Ovary (tissue), 9 donors: ENCODE measurements around the gene RNMT. TPM values are rescaled to one million over a fixed set of nuclear protein-coding genes. Genes with fewer than 3 reads are reported as not detected.

Source experiments
- DNase-seq, 5 donors: peaks; one replicate each; pipeline ENCODE4 v3.0.0-alpha.2; 2019 to 2020
- H3K27ac ChIP-seq, 2 donors: fragments of 200-600 bp; one replicate each; pipeline versions ENCODE4 v1.5.1 to v1.8.0; 2019 to 2022
- H3K27me3 ChIP-seq: fragments of 200-600 bp; one replicate; pipeline ENCODE4 v1.8.0; 2022
- H3K36me3 ChIP-seq: fragments of 200-600 bp; sonication (generic); one replicate; pipeline ENCODE4 v1.5.1; 2019
- H3K4me1 ChIP-seq: one replicate; pipeline ENCODE4 v1.8.1; 2013; ENCODE audit warnings: mild to moderate bottlenecking, moderate library complexity; ENCODE audit not compliant: insufficient read depth
- H3K4me3 ChIP-seq: fragments of 200-600 bp; sonication (generic); one replicate; pipeline ENCODE4 v1.5.1; 2017
- H3K9me3 ChIP-seq, 2 donors: fragments of 200-600 bp in 1 of 2; sonication (generic) in 1 of 2; one replicate each; pipeline versions ENCODE4 v1.5.1 to v1.8.1; 2013 to 2019; ENCODE audit warnings: mild to moderate bottlenecking in 1 of 2, moderate library complexity in 1 of 2
- CTCF ChIP-seq, 3 donors: fragments of 450-650 bp in 2 of 3; fragments of 200-600 bp in 1 of 3; IDR thresholded peaks; one replicate each; pipeline versions ENCODE4 v1.5.1 to v1.8.0; 2016 to 2022; ENCODE audit warnings: antibody characterized with exemption in 3 of 3, mild to moderate bottlenecking in 1 of 3
- EP300 ChIP-seq: sonication (generic); formaldehyde crosslinking; IDR thresholded peaks from one replicate; pipeline ENCODE4 v1.6.1; 2017; ENCODE audit warnings: antibody characterized with exemption
- POLR2A ChIP-seq: fragments of 450-650 bp; IDR thresholded peaks from one replicate; pipeline ENCODE4 v1.6.1; 2017; ENCODE audit warnings: antibody characterized with exemption, mild to moderate bottlenecking, moderate library complexity
- WGBS, 3 donors: extraction: QIAGEN DNeasy Blood & Tissue Kit in 1 of 3; methylation state at CpG; one replicate each; pipeline versions ENCODE4 v1.1.5 to v1.1.7; 2013 to 2017; 5-methylcytosine and 5-hydroxymethylcytosine counted together
- intact Hi-C, 4 donors: fragments of 100-400 bp; cut with DNase I; formaldehyde crosslinking; loops; one replicate each; pipeline versions ENCODE4 v1.11.0 to v1.15.1; 2022 to 2023
- polyA plus RNA-seq, 2 donors: library from polyadenylated mRNA; stranded (reverse); fragments of 200-250 nt in 1 of 2; fragments of 350-450 nt in 1 of 2; fragmentation: Illumina TruSeq in 1 of 2; extraction: RNeasy Lipid Tissue Mini Kit (QIAGEN cat#74804) in 1 of 2; gene quantifications; one replicate each; pipeline ENCODE4 v1.2.3, GENCODE V29; 2013 to 2014
- total RNA-seq, 7 donors: library from RNA; depleted of rRNA in 2 of 7; stranded (reverse); fragments of >200 nt in 2 of 7; fragmentation: NEBNext Ultra II Directional in 3 of 7; extraction: Animal tissue kit (Norgen Biotek cat#: 25700) in 3 of 7; gene quantifications; one replicate each; pipeline versions ENCODE4 v1.1.0 to v1.2.4, GENCODE V29; 2016 to 2023
- donor health status: DM: no; HTN: no; CAD: no; lungs with moderate emphysema.
- donor health status: DM: no; HTN: no; CAD: no.
- donor health status: Bipolar disorder and iron deficiency.
- donor health status: DM: yes; HTN: yes; CAD: no.
- donor health status: DM: no; HTN: no; CAD: no.
- donor health status: DM: yes; HTN: yes; CAD: no.

Gene RNMT
- total and polyA plus RNA-seq, 9 donors, result 11.1 to 38.3 (median 28.8) TPM

GRCh38 chr18:13796515-13796914 lies 70.0 kb downstream of the RNMT start:
- Histone ChIP-seq H3K9me3 (no peaks in the 10 kb centered on the region), H3K27me3 (no peaks in the 10 kb centered on the region), H3K36me3 (no peaks in the 10 kb centered on the region), H3K4me1 (peaks cover 2% of the 10 kb centered on the region), H3K27ac (no peak overlapping the region), H3K4me3 (no peak overlapping the region)
- WGBS, 3 donors, result 78 to 80% (median 78%) methylated on average over 14 of the region's 14 CpGs
- no peak for TF ChIP-seq EP300
- no peak for TF ChIP-seq POLR2A
- no peak for TF ChIP-seq CTCF (IDR thresholded peaks at IDR 0.05)
- DNase-seq, result no peak
- intact Hi-C loops, result no loop called here

GRCh38 chr18:13797157-13797611 lies 70.7 kb downstream of the RNMT start:
- no peaks in the 10 kb centered on the region for H3K9me3 ChIP-seq
- TF ChIP-seq CTCF (IDR thresholded peaks at IDR 0.05) (no peak), EP300 (no peak), POLR2A (no peak)
- intact Hi-C loops, result no loop called here
- no peak for DNase-seq
- no peaks in the 10 kb centered on the region for H3K36me3 ChIP-seq
- H3K27me3 ChIP-seq, result no peaks in the 10 kb centered on the region
- no peak overlapping the region for H3K27ac ChIP-seq
- H3K4me1 ChIP-seq, result peaks cover 2% of the 10 kb centered on the region
- 9 to 32% (median 22%) methylated on average over 3 of the region's 3 CpGs for WGBS, 3 donors
- no peak overlapping the region for H3K4me3 ChIP-seq

GRCh38 chr18:13799396-13799795 lies 72.9 kb downstream of the RNMT start:
- Histone ChIP-seq H3K36me3 (no peaks in the 10 kb centered on the region), H3K4me3 (no peak overlapping the region), H3K9me3 (no peaks in the 10 kb centered on the region), H3K27me3 (no peaks in the 10 kb centered on the region), H3K27ac (no peak overlapping the region), H3K4me1 (peaks cover 2% of the 10 kb centered on the region)
- WGBS, 3 donors, result 85 to 86% (median 85%) methylated on average over 11 of the region's 11 CpGs
- DNase-seq, result no peak
- intact Hi-C loops, result no loop called here
- TF ChIP-seq EP300, result no peak
- no peak for TF ChIP-seq CTCF (IDR thresholded peaks at IDR 0.05)
- no peak for TF ChIP-seq POLR2A

- peak overlapping the region; percentile 1 for H3K4me3 ChIP-seq
- H3K9me3 ChIP-seq, result no peaks in the 10 kb centered on the region
- WGBS, 3 donors, result 9 to 11% (median 10%) methylated on average over 30 of the region's 30 CpGs
- TF ChIP-seq POLR2A, result no peak
- no peak for TF ChIP-seq CTCF (IDR thresholded peaks at IDR 0.05)
- TF ChIP-seq EP300, result no peak
- peaks cover 2% of the 10 kb centered on the region for H3K4me1 ChIP-seq
- no peak overlapping the region for H3K27ac ChIP-seq
- peak in 4 of 5 donors; percentile 26 to 55 (median 34) for DNase-seq
- H3K36me3 ChIP-seq, result no peaks in the 10 kb centered on the region
- H3K27me3 ChIP-seq, result no peaks in the 10 kb centered on the region
- intact Hi-C loops, result no loop called here
Measured at GRCh38 chr18:13800505-13801259, 74.2 kb downstream of the RNMT start.
